GM18517 (cell line): ENCODE results near the gene IGFLR1.

Experiments
- ATAC-seq: cut with Tn5 transposase; IDR thresholded peaks from one replicate; pipeline ENCODE4 v1.9.1; 2021; ENCODE audit warnings: mild to moderate bottlenecking, moderate library complexity; ENCODE audit not compliant: unreplicated experiment

Gene IGFLR1, protein sequence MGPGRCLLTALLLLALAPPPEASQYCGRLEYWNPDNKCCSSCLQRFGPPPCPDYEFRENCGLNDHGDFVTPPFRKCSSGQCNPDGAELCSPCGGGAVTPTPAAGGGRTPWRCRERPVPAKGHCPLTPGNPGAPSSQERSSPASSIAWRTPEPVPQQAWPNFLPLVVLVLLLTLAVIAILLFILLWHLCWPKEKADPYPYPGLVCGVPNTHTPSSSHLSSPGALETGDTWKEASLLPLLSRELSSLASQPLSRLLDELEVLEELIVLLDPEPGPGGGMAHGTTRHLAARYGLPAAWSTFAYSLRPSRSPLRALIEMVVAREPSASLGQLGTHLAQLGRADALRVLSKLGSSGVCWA

DNA sequence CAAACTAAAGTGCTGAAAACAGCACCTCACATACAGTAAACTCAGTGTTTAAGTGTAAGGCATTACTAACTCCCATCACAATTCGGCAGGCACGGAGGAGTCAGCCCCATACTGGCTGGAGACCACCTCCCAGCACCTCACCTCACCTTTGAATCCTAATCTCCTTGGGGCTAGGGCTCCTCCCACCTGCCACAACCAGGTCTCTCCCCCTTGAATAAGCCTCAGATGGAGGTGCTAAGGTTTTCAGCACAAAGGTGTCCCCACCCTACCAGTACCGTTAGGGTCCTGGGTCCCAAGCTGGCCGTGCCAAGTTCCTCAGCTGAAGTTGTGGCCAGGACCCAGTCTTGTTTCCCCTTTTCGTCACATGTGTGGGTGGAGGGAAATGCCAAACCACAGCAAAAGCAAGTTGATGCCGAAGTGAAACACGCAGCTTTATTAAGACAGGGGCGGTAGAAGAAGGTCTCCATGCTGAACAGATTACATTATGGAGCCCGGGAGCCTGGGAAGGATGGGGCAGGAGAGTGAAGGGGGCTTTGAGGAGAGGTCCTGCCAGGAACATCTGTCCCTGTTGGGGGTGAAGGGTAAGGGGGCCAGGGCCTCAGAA lies at the start of gene IGFLR1:
Gene IGFLR1 (minus strand): TSS at position 332 of the 604 bp plus-strand sequence. CDS start 1,272 bp downstream, outside the sequence.
- no peak for ATAC-seq

DNA sequence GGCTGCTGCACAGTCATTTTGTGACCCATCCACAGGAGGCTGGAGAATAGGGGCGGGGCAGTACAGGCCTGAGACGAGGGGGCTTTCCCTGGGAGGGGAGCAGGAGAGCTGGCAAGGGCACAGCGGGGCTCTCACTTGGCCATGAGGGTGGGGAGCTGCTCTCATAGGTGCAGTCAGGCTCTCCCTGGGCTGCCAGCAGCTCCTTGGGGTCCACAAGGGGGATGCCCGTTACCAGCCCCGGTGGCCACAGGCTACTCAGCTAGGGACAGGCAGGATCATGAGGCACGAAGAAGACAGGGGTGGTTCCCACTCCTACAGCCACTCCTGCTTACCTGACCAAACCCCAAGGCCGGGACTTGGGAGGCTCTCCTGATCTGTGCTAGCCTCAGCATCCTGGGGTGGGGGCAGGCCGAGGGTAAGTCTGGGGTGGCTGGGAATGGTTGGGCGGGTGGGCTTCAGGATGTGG lies 49.6 kb upstream of the IGFLR1 start:
- ATAC-seq, result no peak

DNA sequence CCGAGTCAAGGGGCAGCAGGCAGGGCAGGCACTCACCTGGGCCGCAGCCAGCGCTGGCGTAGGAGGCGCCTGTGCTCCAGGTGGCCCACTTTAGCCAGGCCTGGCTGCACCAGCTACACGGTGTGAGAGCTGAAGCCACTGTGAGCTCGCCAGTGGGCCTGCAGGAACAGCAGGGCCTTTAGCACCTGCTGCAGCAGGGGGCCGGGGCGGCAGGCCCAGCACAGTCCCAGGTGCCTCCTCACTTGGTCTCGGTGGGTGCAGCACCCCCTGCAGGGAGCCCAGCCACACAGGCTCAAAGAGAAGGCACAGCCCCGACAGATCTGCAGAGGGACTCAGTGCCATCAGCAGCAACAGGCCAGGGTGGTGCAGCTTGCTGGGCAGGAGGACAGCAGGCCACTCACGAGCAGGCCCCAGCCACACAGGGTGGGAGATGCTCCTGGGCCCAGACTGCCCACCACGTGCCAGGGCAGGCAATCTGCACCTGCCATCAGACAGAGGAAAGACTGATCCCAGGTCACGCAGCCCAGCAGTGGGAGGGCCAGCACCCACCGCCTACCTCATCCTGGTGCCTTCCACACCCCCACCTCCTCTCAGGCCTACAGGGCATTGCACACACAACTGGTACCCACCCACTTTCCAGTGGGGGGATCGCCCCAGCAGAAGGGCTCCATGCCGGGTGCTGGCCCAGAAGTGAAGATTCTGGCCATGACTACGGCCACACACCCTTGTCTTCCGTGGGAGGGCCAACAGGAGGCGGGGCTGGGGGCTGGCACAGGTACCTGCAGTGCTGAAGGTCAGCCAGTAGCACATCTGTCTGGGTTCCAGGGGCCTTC lies 48.9 kb upstream of the IGFLR1 start:
- no peak for ATAC-seq

DNA sequence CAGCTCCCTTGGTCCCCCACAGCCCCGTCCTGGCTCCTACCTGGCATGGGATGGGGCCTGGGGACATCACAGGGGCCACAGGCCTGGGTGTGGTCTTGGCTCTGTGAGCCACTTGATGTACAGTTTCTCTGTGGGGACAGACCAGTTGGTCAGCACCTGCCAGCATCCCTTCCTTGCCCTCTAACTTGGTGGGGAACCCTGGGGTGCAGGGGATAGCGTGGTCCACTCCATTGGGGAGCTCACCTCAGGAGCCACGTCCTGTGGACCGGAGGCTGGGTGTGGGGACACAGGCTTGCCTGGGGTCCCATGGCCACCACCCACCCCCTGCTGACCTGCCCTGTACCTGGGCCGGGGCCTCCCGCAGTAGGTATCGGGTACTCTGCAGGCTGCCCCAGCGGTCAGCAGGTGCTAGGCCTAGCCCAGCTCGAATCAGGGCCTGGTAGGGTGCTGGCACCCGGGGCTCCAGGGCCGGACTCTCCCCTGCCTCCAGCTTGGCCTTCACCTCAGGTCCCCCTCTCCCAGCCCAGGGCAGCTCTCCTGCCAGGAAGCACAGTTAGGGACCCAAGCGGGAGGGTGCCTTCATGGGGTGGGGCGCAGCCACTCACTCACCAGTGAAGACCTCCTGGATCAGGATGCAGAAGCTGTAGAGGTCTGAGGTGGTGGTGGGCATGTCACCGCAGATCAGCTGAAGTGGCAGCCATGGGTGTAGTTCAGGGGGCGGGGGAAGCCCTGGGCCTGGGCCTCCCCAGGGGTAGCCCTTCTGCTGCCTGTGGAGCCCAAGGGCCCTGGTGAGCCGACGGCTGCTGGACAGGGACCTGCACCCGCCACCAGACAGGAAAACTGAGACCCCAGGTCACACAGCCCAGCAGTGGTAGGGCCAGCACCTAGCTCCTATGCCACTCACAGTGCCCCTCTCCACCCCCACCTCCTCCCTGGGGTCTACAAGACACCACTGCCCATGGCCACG lies 48.0 kb upstream of the IGFLR1 start:
- no peak for ATAC-seq

DNA sequence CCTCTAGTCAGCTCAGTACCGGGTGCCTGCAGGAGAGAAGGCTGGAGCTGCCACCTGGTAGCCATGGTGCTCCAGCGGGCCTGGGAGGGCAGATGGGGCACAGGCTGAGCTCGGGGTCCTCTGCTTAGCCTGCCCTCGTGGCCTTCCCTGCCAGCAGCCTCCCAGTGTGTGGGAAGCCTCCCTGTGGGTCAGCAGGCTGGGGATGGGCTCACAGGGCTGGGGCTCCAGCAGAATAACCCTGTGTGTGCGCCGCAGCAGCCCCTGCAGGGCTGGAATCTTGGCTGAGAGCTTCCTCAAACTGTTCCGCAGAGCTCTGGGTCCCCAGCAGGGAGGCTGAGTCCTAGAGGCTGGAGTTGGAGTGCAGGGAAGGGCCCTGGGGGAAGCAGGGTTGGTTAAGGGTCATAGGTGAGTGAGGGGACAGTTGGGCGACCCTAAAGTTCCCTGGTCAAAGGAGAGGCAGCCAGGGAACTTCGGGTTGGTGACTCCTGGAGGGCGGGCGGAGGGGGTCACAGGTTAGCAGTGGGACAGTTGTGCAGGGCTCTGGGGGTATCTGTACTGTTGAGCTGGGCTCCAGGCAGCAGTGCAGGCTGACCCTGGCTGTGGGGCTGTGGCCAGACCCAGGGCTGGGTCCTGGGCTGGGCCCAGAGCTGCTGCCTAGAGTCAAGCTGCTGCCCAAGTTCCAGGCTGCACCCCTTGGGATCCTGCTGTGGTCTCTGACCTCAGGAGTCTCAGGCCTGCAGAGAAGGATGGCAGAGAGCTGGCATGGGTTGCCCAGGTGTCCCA lies 47.1 kb upstream of the IGFLR1 start:
- no peak for ATAC-seq

DNA sequence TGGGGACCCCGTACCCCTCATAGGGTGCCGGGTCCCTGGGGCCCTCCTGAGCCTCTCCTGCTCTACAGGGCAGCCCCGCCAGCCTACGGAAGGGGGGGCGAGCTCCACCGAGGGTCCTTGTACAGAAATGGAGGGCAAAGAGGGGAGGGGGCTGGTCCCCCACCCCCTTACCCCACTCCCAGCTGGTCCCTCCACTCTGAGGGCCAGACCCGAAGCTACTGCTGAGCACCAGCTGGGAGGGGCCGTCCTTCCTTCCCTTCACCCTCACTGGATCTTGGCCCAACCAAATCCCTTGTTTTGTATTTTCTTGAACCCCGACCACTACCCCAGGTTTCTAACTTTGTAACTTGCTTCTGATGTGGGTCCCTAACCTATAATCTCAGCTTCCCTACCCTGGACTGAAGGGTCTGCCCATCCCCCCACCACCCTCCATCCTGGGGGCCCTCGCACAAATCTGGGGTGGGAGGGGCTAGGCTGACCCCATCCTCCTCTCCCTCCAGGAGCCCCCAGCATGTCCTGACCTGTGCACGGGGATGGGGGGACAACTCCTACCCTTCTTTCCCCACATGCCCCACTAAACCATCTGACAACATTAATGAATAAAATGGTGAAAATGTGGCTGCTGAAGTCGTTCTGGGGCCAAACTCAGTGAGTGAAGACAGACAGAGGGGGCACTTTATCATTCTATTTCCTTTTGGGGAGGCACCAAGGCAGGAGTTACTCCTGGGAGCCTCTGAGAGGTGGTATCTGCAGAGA lies 46.1 kb upstream of the IGFLR1 start:
- no peak for ATAC-seq

DNA sequence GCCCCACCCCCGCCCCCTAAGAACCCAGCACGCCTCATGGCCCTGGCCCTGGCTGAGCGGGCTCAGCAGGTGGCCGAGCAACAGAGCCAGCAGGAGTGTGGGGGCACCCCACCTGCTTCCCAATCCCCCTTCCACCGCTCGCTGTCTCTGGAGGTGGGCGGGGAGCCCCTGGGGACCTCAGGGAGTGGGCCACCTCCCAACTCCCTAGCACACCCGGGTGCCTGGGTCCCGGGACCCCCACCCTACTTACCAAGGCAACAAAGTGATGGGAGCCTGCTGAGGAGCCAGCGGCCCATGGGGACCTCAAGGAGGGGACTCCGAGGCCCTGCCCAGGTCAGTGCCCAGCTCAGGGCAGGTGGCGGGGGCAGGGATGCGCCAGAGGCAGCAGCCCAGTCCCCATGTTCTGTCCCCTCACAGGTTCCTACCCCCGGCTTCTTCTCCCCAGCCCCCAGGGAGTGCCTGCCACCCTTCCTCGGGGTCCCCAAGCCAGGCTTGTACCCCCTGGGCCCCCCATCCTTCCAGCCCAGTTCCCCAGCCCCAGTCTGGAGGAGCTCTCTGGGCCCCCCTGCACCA lies 45.1 kb upstream of the IGFLR1 start:
- ATAC-seq, result no peak

DNA sequence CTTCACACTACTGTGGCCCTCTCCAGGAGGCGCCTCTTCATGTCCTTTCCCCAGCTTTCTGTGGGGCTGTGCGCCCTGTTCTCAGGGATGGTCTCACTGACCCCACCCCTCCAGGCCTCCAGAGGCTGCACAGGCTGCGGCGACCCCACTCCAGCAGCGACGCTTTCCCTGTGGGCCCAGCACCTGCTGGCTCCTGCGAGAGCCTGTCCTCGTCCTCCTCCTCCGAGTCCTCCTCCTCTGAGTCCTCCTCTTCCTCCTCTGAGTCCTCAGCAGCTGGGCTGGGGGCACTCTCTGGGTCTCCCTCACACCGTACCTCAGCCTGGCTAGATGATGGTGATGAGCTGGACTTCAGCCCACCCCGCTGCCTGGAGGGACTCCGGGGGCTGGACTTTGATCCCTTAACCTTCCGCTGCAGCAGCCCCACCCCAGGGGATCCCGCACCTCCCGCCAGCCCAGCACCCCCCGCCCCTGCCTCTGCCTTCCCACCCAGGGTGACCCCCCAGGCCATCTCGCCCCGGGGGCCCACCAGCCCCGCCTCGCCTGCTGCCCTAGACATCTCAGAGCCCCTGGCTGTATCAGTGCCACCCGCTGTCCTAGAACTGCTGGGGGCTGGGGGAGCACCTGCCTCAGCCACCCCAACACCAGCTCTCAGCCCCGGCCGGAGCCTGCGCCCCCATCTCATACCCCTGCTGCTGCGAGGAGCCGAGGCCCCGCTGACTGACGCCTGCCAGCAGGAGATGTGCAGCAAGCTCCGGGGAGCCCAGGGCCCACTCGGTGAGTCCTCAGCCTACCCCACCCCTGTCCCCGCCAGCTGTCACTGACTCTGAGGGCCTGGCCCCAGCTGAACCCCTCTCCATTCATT lies 44.3 kb upstream of the IGFLR1 start:
- ATAC-seq, result no peak

DNA sequence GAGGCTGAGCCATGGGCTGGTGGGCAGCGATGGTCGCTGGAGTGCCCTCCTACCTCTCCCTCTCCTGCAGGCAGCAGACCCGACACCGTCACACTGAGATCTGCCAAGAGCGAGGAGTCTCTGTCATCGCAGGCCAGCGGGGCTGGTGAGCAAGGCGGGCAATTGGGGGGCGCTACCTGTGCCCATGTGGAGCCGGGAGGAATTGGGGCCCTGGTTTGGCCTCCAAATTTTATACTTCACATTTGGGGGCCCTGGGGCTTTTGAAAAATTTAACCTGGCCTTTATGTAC lies 43.0 kb upstream of the IGFLR1 start:
- no peak for ATAC-seq

DNA sequence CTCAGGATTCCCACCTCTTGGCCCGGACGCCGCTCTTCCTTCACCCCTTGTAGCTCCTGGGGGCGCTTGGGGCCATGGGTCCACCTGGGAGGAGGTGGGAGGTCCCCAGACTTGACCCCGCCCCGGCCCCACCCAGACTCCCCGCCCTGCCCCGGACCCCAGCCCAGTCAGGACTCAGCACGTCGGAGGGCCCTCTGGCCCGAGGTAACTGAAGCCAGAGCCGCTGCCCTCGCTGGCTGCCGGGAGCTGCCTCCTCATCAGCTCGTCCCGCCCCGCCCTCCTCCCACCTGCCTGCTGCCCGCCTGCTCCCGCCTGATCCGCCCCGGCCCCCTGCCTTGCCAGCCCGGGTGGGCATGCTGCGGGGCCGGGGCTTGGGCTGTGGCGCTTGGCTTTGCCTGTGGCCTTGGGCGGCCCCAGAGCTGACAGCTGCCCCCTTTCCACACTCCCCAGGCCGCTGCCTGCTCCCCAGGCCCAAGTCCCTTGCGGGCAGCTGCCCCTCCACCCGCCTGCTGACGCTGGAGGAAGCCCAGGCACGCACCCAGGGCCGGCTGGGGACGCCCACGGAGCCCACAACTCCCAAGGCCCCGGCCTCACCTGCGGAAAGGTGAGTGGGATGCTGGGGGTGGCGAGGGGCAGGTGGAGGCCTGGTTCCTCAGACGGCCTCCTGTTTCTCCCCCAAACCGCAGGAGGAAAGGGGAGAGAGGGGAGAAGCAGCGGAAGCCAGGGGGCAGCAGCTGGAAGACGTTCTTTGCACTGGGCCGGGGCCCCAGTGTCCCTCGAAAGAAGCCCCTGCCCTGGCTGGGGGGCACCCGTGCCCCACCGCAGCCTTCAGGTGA lies 42.5 kb upstream of the IGFLR1 start:
- no peak for ATAC-seq

DNA sequence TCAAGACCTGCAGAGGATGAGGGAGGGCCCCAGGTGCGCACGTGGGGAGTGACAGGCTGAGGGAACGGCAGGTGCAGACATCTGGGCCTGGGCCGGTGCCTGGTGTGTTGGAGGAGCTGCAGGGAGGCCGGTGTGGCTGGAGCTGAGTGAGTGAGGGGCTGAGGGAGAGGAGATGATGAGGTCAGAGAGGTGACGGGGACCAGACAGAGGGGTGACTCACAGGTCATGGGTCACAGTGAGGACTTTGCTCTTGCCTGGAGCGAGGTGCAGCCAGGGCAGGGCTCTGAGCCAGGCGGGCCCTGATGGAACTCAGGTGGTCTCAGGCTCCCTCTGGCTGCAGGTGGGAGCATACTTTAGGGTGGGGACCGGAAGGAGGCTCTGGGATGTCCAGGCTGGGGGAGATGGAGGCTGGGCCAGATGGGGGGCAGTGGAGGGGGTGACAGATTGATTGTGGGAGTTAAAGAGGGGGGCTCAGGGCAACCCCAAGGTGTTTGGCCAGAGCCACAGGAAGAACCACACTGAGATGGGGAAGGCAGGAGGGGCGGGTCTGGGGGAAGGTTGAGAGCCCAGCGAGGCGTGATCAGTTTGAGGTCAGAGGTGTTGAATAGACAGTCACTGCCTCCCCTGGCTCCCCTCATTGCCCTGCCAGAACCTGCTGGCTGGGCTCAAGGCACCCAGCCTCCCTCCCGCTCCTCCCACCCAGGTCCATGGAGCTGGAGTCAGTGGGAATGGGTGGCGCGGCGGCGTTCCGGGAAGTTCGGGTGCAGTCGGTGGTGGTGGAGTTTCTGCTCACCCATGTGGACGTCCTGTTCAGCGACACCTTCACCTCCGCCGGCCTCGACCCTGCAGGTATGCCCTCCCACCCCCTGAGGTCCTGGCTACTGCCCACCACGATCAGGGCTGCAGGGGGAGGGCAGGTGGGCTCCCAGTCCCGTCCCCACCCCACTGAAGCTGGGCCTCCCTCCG lies 41.5 kb upstream of the IGFLR1 start:
- ATAC-seq, result no peak

DNA sequence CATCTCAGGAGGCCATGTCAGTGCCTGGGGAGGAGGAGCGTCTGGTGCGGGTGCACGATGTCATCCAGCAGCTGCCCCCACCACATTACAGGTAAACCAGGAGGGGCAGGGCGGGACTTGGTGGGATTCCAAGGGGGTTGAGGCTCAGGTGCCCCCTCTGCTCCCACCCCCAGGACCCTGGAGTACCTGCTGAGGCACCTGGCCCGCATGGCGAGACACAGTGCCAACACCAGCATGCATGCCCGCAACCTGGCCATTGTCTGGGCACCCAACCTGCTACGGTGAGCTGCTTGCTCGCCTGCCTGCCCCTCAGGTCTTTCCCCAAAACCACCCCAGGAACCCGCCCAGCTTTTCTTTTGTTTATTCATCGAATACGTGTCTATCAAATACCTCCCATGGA lies 40.3 kb upstream of the IGFLR1 start:
- ATAC-seq, result no peak

DNA sequence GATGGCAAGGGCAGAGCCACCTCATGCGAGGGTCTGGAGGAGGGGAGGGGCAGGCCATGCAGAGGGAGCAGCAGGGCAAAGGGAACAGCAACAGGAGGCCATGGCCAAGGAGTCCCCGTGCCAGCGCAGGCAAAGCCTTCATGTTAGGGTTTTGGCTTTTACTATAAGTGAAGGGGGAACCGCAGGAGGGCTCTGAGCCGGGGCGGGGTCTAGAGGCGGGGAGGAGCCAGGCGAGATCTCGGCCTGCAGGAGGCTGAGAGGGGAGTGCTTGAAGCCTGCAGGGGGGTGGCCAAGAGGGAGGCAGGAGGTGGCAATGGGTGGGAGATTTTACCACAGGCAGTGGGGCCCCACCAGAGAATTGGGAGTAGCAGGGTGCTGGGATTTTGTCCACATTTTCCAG lies 39.4 kb upstream of the IGFLR1 start:
- ATAC-seq, result no peak

DNA sequence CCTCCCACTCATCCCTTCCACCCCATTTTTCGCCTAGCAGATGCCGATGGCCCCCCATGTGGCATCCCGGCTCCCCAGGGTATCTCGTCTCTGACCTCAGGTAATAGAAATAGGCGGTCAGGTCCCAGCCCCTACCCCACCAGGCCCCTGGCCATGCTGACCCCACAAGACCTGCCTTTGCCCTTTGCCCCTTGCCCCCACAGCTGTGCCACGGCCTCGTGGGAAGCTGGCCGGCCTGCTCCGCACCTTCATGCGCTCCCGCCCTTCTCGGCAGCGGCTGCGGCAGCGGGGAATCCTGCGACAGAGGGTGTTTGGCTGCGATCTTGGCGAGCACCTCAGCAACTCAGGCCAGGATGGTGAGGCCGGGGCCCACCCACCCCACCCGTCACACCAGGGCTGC lies 38.5 kb upstream of the IGFLR1 start:
- ATAC-seq, result no peak

DNA sequence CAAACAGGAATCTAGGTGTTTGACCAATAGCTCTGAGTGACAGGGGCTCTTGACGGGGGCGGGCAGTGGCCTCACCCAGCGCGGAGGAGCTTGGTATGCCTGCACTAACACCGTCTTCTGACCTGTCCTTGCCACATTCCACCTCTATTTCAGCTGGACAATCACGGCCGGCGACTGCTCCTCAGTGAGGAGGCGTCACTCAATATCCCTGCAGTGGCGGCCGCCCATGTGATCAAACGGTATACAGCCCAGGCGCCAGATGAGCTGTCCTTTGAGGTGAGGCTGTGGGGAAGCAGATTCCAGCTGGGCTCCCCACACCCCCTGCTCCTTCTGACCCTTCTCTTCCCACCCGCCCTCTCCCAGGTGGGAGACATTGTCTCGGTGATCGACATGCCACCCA lies 37.8 kb upstream of the IGFLR1 start:
- ATAC-seq, result no peak

DNA sequence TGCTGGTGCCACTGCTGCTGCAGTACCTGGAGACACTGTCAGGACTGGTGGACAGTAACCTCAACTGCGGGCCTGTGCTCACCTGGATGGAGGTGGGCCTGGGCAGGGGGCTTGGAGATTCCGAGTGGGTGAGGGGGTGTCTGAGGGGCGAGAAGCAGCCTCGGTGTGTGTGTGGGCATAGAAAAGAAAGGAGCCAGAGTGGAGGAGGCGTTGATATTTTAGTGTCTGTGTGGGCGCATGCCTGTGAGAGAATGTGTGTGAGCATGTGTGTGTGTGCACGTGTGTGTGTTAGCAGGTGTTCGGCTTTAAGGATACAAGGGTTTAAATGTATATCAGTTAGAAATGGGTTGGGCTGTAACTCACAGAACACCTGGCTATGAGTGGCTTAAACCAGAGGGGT lies 36.8 kb upstream of the IGFLR1 start:
- ATAC-seq, result no peak
